T follicular helper cell (primary cell): ENCODE results near the gene ATG4B.
"Not testable (repeated sequence)": the region's sequence is repeated elsewhere in the genome, so short reads cannot be mapped to it uniquely, and the experiment has no call there.

Experiments
- DNase-seq: peaks from one replicate; pipeline ENCODE4 v3.0.0-alpha.2; 2020; ENCODE audit warnings: low read depth
- total RNA-seq, 2 experiments: gene quantifications; one replicate each; lab custom pipeline; 2026; lab: John Stamatoyannopoulos, UW

The ATG4B gene
- total RNA-seq, result 74.0 to 81.7 reads per million in 2 experiments

DNA sequence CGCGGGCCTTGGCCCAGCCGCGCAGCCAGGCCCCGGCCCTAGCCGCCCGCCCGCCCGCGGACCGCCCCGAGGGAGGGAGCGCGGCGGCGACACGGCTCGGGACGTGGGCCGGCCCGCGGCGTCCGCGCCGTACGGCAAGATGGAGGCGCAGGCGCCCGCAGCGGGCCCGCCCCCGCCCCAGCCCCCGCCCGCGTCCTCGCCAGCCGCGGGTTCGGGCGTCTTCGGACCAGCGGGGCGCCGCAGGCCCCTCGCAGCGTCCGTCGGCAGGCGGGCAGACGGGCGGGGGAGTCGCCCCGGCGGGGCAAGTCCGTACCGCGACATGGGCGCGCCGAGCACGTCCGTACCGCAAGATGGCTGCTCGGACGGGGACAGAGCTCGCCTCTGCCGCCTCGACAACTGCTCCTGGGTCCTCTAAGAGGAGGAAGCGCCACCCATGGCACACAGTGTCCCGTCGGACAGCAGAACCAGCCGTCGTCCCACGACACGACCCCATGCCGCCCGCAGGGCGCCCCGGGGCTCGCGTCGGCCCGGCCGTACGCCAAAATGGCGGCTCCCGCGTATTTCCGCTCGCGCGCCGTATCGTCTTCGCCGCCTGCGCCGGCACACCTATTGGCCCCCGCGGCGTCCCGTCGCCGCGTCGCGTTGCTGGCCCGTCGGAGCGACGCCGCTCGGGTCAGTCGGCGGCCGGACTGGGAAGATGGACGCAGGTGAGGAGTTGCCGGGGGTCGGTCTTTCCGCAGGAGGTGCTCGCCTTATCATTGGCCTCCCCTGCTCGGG is at the start of gene ATG4B, which contains the start of gene THAP4:
Gene ATG4B, plus strand, starts transcription at position 676 of the 777 bp plus-strand sequence. Its CDS starts 22 bp downstream, at position 698.
Gene THAP4, minus strand, starts transcription at position 141 of the 777 bp plus-strand sequence. CDS start 141 bp downstream, outside the sequence.
- peak; percentile 57 for DNase-seq

DNA sequence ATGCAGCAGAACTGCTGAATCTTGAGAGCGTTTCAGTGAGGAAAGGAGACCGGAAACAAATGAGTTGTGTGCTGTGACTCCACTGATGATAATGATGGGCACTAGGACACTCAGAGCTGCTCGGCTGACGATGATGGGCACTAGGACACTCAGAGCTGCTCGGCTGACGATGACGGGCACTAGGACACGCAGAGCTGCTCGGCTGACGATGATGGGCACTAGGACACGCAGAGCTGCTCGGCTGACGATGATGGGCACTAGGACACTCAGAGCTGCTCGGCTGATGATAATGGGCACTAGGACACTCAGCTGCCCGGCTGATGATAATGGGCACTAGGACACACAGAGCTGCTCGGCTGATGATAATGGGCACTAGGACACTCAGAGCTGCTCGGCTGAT is 47.6 kb upstream of the ATG4B start:
- not testable (repeated sequence) for DNase-seq

DNA sequence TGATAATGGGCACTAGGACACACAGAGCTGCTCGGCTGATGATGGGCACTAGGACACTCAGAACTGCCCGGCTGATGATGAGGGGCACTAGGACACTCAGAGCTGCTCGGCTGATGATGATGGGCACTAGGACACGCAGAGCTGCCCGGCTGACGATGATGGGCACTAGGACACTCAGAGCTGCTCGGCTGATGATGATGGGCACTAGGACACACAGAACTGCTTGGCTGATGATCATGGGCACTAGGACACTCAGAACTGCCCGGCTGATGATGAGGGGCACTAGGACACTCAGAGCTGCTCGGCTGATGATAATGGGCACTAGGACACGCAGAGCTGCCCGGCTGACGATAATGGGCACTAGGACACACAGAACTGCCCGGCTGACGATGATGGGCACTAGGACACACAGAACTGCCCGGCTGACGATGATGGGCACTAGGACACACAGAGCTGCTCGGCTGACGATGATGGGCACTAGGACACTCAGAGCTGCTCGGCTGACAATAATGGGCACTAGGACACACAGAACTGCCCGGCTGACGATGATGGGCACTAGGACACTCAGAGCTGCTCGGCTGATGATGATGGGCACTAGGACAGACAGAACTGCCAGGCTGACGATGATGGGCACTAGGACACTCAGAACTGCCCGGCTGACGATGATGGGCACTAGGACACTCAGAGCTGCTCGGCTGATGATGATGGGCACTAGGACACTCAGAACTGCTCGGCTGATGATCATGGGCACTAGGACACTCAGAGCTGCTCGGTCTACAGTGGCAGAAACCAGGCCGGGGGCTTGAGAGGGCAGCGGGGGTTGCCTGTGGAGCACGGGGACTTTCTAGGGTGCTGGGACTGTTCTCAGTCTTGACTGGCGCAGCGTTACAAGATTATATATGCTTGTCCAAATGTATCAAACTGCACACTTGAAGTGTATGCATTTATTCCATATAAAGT is 46.7 kb upstream of the ATG4B start:
- DNase-seq, result not testable (repeated sequence)

DNA sequence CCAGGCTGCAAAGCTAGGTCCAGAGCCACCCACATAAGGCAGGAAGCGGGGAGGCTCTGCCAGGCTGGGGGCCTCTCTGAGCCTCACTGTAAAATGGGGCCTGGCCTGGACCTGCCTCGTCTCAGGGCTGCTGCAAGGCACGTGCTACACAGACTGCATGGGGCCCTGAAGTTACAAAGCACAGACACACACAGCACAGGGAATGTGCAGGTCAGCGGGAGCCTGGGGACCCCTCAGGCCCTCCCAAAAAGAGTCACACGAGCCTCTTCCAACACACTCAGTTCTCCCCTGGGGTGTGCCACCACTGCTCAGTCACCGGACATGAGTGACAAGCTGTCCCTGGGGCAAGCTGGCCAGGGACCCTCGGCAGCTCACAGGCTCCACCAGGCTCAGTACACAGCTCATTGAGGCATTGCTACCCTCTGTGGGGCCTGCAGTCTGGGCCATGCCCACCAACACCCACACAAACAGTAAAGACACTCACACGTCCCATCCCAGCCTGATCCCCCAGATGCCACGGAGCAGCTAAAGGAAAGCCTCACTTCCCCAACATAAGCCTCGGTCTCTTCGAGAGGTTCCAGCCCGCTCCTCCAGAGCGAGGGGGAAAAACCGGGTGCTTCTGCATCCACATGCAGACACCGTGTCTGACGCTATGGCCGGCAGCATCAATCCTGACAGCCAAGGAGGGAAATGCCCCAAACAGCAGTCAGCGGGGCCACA is 45.2 kb upstream of the ATG4B start:
- no peak for DNase-seq

DNA sequence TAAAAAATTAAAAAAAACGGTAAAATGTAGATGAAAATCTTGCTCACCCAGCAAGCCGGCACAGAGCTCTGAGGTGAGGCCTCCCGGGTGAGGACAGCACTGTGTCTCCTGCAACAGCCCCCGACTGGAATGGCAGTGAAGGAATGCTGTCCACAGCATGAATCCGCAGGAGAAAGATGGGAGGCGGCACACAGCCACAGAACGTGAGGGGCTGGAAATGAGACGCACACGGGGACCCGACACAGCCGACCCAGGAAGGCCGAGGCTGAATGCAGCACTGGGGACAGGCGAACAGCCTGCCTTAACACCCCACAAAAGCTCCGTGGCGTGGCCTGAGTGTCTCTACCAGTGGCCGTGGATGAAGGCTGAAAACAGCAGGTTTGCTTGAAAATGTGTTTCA is 44.2 kb upstream of the ATG4B start:
- no peak for DNase-seq

DNA sequence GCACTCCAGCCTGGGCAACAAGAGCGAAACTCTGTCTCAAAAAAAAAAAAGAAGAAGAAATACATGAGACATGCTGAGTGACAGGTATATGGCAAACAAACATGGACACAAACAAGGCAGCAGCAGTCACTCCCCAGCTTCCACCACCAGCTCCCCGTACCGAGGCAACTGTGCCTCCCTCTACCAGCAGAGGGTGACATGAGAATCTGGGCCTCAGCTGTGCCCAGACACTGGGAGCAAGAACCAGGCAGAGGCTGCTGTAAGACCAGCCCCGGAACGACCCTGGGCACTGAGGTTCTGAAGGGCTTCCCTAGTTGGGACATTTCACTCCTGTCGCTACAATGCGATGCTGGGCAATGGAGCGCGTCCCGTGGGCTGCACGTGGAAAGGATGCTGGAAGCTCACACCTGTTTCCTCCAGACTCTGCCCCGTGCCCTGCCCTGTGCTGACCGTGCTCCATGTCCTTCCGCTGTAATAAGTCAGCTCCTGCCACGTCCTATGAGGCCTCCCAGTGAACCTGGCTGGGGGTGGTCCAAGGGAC is 41.8 kb upstream of the ATG4B start:
- DNase-seq, result no peak

DNA sequence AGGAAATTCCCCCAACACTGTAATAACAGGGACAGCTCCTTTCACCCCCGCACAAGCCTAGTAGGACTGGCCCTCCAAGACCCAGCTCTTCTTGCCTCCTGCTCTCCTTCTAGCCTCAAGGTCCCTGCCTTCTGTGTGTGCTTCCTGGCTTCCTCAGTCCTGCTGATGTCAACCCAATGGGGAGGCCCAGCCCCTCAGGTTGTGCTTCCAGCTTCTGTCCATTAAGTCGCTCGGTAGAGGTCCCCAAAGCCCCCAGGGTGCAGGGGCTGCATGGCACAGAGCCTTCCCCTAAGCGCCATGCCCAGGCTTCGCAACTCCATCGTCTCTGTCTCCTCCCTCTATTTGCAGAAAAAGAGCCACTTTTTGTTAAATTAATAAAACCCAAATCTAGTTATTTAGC is 39.9 kb upstream of the ATG4B start:
- no peak for DNase-seq

DNA sequence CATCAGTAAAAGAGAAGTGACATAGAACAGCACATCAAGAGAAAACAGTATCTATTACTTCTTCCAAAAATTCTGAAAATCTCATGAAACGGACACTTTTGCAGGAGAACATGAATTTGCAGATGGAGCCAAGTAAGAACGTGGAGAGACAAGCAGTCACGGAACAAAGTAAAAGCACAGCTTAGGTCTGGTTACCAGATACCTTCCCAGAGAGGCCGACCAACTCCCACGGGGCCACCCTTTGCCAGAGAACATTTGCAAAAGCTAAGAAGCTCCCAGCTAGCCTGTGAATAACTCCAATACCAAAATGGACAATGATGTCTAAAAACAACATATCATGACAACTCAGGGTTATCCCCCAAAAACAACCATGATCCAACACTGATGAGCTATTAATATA is 39.4 kb upstream of the ATG4B start:
- no peak for DNase-seq

DNA sequence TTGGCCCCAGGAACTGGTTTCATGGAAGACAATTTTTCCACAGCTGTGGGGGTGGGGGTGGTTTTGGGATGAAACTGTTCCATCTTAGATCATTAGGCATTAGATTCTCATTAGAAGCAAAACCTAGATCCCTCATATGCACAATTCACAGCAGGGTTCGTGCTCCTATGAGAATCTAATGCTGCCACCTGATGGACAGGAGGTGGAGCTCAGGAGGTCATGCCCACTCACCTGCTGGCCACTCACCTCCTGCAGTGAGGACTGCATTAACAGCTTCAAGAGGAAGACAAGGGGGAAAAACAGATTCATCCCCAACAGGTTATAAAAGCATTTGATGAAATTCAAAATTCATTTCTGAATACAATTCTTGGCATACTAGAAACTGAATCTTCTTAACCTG is 39.0 kb upstream of the ATG4B start:
- no peak for DNase-seq

DNA sequence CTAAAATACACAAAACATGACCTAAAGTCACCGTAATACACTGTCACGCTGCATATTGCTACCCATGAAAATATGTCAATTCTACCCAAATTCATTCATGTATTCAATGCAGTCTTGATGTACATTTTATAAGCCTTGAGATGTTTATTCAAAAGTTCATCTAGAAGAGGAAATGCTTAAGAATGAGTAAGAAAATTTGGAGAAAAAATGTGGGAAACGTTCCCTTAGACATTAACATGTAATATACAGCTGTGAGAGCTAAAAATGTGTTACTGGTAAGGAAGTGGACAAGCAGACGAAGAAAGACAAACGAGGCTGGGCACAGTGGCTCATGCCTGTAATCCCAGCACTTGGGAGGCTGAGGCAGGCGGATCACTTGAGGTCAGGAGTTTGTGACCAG is 37.9 kb upstream of the ATG4B start:
- DNase-seq, result no peak

DNA sequence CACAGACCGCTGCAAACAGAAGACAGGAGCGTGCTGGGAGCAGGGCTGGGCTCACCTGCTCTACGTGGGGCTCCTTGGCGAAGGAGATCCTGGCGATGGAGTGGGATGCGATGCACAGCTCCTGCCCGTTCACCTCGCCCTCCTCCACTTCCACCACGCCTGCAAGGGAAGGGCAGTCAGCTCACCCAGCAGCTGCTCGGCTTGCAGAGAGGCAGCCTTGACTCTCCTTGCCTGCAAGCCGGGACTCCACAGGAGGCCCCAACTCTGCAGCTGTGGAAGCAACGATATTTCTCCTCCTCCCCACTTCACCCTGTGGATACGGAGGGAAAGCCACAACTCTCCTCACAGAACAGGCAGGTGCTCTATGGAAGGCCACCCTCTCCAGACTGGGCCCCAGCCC is 35.7 kb upstream of the ATG4B start:
- DNase-seq, result no peak

DNA sequence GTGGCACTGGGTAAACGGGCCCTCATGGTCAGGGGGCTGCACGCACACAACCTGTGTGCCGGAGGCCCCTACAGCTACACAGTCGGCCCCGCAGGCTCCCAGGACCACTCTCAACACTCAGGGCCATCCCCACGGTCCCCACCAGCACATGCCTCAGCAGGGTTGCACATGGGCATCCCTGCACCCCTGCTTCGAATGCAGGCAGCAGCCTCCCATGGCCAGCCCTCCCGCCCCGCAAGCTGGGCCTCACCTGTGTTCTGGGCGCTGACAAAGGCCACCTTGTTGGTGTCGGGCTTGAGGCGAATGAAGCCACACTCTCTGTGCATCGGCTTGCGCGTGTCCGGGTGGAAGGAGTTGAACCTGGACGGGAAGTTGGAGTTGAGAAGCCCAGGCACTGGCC is 34.8 kb upstream of the ATG4B start:
- no peak for DNase-seq

DNA sequence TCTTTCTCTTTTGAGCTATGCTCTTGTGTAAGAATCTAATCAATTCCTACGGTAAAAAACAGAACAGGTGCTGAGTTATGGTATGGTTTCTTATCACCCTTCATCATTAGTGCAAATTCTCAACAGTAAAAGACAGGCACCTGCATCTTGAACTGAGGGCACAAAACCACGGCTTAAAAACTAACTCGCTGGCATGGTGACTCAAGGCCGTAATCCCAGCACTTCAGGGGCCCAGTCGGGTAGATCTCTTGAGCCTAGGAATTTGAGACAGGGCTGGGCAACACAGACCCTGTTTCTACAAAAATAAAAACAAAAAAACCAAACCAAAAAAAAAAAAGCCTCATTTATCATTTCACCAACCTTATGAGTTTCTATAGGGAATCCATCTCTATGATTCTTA is 33.8 kb upstream of the ATG4B start:
- DNase-seq, result no peak

DNA sequence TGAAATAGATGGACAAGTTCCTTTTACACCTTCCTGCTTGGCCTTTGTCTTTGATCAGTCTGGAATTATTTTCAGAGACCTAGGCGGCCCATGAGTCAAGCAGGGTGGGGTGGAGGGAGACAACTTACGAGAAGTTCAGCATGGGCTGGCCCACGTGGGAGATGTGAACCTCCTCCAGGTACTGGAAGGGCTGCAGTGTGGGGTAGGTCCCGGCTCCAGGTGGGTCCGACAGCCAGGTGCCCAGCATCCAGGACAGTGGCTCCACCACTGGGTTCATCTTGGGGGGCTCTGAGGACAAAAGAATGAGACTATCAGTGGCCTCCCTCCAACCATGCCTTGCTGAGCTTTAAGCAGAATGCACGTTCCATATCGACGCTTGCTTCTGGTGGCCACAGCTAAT is 31.3 kb upstream of the ATG4B start:
- no peak for DNase-seq

DNA sequence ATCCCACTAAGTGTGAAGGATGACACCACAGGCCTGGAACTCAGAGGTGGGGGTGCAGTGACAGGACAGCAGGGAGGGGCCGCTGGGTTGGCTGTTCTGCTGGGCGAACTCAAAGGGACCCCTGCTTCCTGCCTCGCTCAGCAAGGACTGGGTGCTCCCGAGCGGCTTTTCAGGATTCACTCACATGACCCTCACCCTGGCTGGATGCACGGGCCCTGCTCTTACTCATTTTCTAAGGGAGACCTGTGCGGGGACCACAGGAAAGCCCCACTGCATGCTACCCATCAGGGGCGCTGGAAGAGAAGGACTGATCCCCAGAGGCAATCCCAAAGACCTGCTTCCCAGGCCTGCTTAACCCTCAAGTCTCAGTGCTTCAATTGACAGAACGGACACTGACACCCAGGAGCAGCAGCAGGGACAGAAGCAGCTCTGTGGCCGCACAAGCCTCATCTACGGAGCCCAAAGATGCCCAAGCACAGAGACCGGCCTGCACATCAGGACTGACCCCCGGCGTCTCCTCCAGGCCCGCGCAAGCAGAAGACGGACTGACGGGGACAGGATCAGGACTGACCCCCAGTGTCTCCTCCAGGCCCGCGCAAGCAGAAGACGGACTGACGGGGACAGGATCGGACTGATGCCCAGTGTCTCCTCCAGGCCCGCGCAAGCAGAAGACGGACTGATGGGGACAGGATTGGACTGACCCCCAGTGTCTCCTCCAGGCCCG is 30.2 kb upstream of the ATG4B start:
- DNase-seq, result no peak

DNA sequence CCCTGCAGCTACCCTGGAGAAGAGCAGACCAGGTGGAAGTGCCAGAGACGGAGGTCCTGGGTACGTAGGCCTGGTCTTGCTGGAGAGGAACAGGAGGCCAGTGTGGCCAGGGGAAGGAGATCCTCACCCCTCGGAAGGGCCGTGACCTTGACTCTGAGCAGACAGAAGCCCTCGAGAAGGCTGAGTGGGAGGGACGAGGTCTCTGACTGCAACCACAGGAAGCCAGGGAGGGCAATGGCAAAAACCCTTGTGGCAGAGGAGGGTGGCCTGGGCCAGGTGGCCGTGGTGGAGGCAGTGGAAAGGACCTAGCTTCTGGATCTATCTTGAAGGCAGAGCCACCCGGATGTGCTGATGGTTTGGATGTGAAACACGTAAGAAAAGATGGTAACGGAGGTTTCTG is 28.6 kb upstream of the ATG4B start:
- no peak for DNase-seq

DNA sequence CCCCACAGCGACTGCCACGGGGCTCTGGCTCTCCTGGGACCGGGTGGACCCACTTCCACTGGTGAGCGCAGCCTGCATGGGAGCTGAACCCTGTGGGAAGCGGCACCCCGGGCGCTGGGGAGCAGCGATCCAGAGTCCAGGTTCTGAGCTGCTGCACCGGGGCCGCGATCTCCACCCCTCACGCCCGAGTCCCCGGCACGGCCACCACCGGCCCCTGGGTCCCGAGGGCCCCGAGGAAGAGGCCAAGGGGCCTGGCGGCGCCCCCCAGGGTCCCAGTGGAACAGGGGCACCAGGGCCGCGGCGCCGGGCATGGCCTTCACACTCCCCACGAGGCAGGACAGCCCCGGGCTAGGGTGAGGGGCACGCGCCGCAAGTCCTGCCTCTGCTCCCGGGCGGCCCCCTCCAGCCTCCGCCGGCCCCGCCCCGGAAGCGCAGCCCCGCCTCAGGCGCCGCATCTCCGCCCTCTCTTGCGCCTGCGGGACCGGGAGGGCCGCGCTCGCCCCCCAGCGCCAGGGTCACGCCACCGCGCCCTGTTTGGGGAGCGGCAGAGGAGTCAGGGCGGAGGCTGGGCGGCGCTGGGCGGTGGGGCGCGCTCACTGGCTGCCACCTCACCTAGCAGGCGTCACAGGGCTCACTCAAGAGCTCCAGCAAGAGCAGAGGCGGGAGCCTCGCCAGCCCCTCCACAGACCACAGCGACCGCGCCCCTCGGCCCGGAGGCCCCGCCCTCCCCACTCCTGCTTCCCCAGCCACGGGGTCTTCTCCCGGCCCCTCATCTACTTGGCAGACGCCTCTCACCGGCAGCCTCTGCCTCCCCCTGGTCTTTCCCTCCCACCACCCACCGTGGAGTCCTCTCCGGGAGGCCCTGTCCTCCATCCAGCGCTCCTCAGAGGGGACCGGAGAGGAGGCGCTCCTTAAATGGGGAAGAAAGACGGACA is 27.4 kb upstream of the ATG4B start:
- peak; percentile 86 for DNase-seq

DNA sequence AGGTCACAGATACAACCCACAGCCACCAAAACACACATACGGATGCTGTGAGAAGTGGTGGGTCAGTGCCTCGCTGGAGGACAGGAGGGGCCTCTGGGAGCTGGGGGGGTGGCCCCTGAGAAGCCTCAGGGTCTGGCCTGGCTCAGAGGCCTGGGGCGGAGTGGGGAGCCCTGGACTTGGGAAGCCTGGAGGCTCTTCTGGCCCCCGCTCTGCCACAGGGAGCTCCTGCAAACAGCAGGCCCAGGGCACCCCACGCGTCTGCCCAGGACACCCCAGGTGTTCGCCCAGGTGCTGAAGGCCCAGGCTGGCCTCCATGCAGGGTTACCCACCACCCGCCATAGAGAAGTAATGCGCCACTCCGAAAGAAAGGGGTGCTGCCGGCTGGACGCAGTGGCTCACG is 26.4 kb upstream of the ATG4B start:
- no peak for DNase-seq

DNA sequence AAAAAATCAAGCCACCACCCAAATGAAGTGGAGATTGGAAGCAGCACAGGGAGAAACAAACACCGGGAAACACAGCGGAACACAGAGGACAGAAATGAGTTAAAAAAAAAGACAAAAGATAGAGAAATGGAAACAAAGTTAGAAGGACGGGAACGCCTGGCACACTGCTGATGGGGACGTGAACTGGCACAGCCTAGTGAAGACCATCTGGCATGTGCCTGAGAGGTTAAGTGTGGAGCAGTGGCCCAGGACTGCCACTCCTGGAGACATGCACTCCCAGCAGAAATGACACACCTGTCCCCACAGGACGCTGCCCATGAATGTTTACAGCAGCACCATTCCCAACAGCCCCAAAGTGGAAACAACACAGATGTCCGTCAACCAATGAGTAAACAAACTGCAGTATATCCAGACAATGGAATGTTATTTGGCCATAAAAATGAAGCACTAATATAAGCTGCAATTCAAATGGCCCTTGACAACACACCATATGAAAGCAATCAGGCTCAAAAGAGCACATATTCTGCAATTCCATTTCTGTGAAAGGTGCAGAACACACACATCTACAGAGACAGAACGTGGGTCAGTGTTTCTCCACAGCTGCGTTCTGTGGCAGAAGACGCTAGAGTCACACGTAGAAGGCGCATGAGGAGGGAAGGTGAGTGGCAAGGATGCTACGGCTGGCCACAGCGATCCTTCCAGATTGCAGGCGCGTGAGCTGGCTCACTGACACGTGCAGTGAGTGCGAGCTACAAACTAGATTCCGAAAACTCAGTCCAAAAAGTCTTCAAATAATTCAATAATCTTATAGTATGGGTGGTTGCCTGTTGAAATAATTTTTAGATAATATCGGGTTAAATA is 25.1 kb upstream of the ATG4B start:
- DNase-seq, result no peak
